ENCODE results near the gene MGME1. TPM values are rescaled to one million over a fixed set of nuclear protein-coding genes. Genes with fewer than 3 reads are reported as not detected.

MGME1 gene
- total RNA-seq, 1 donor from 2014 or later: 38.5 TPM

- H3K27ac Mint-ChIP-seq (ENCODE audit: unreplicated experiment): peak overlapping the region; percentile 99
- H3K9me3 Mint-ChIP-seq (ENCODE audit: unreplicated experiment): no peaks in the 10 kb centered on the region
- TF ChIP-seq, protein P1, sequence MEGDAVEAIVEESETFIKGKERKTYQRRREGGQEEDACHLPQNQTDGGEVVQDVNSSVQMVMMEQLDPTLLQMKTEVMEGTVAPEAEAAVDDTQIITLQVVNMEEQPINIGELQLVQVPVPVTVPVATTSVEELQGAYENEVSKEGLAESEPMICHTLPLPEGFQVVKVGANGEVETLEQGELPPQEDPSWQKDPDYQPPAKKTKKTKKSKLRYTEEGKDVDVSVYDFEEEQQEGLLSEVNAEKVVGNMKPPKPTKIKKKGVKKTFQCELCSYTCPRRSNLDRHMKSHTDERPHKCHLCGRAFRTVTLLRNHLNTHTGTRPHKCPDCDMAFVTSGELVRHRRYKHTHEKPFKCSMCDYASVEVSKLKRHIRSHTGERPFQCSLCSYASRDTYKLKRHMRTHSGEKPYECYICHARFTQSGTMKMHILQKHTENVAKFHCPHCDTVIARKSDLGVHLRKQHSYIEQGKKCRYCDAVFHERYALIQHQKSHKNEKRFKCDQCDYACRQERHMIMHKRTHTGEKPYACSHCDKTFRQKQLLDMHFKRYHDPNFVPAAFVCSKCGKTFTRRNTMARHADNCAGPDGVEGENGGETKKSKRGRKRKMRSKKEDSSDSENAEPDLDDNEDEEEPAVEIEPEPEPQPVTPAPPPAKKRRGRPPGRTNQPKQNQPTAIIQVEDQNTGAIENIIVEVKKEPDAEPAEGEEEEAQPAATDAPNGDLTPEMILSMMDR (IDR thresholded peaks at IDR 0.05): no peak
- DNase-seq (ENCODE audit: extremely low spot score, unreplicated experiment): no peak
- peaks cover 67% of the 10 kb centered on the region for H3K4me1 Mint-ChIP-seq (ENCODE audit: unreplicated experiment)
- no peaks in the 10 kb centered on the region for H3K27me3 Mint-ChIP-seq (ENCODE audit: unreplicated experiment)
- peaks cover 13% of the 10 kb centered on the region for H3K36me3 Mint-ChIP-seq (ENCODE audit: unreplicated experiment)
- peak overlapping the region; percentile 81 for H3K4me3 Mint-ChIP-seq (ENCODE audit: unreplicated experiment)
Measured at GRCh38 chr20:17969884-17970409, 1.1 kb downstream of the MGME1 start.

GRCh38 chr20:17971300-17972013, 2.6 kb downstream of the MGME1 start:
- DNase-seq (ENCODE audit: extremely low spot score, unreplicated experiment): no peak
- Mint-ChIP-seq H3K9me3 (ENCODE audit: unreplicated experiment) (no peaks in the 10 kb centered on the region), H3K27me3 (ENCODE audit: unreplicated experiment) (no peaks in the 10 kb centered on the region), H3K27ac (ENCODE audit: unreplicated experiment) (peak overlapping the region; percentile 99), H3K4me1 (ENCODE audit: unreplicated experiment) (peaks cover 61% of the 10 kb centered on the region), H3K4me3 (ENCODE audit: unreplicated experiment) (peak overlapping the region; percentile 81), H3K36me3 (ENCODE audit: unreplicated experiment) (peaks cover 20% of the 10 kb centered on the region)
- TF ChIP-seq, protein P1 (IDR thresholded peaks at IDR 0.05): no peak

DNA sequence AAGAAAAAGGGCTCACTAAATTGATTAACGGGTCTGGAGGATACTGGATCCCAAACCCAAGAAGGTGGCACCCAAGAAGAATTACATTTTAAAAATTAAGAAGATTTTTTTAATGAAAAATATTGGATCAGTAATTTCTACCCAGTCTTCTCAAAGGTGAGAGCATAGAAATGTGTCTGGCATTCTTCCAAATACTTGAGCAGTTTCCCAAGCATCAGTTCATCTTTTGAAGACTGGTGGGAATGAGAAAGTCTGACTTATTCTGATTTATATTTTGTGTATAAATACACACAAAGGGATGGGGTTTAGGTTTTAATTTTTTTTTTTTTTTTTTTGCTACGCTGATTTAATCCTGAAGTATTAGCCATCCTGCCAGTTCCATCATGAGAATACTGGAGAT, 3.3 kb downstream of the MGME1 start:
- peak overlapping the region; percentile 99 for H3K27ac Mint-ChIP-seq (ENCODE audit: unreplicated experiment)
- peaks cover 21% of the 10 kb centered on the region for H3K36me3 Mint-ChIP-seq (ENCODE audit: unreplicated experiment)
- H3K9me3 Mint-ChIP-seq (ENCODE audit: unreplicated experiment): no peaks in the 10 kb centered on the region
- H3K4me1 Mint-ChIP-seq (ENCODE audit: unreplicated experiment): peaks cover 56% of the 10 kb centered on the region
- no peaks in the 10 kb centered on the region for H3K27me3 Mint-ChIP-seq (ENCODE audit: unreplicated experiment)
- H3K4me3 Mint-ChIP-seq (ENCODE audit: unreplicated experiment): peak overlapping the region; percentile 81
- TF ChIP-seq, protein P1 (IDR thresholded peaks at IDR 0.05): no peak
- no peak for DNase-seq (ENCODE audit: extremely low spot score, unreplicated experiment)

- Mint-ChIP-seq H3K27ac (ENCODE audit: unreplicated experiment) (no peak overlapping the region), H3K4me3 (ENCODE audit: unreplicated experiment) (no peak overlapping the region), H3K9me3 (ENCODE audit: unreplicated experiment) (no peaks in the 10 kb centered on the region), H3K36me3 (ENCODE audit: unreplicated experiment) (peaks cover 26% of the 10 kb centered on the region), H3K27me3 (ENCODE audit: unreplicated experiment) (no peaks in the 10 kb centered on the region), H3K4me1 (ENCODE audit: unreplicated experiment) (peaks cover 40% of the 10 kb centered on the region)
- DNase-seq (ENCODE audit: extremely low spot score, unreplicated experiment): no peak
- TF ChIP-seq, protein P1 (IDR thresholded peaks at IDR 0.05): no peak
Measured at GRCh38 chr20:17976305-17976704, 7.5 kb downstream of the MGME1 start.

GRCh38 chr20:17985388-17986018, 16.7 kb downstream of the MGME1 start:
- H3K27me3 Mint-ChIP-seq (ENCODE audit: unreplicated experiment): no peaks in the 10 kb centered on the region
- TF ChIP-seq, protein P1 (IDR thresholded peaks at IDR 0.05): no peak
- H3K36me3 Mint-ChIP-seq (ENCODE audit: unreplicated experiment): peaks cover 22% of the 10 kb centered on the region
- DNase-seq (ENCODE audit: extremely low spot score, unreplicated experiment): no peak
- no peak overlapping the region for H3K4me3 Mint-ChIP-seq (ENCODE audit: unreplicated experiment)
- no peaks in the 10 kb centered on the region for H3K4me1 Mint-ChIP-seq (ENCODE audit: unreplicated experiment)
- H3K9me3 Mint-ChIP-seq (ENCODE audit: unreplicated experiment): no peaks in the 10 kb centered on the region
- H3K27ac Mint-ChIP-seq (ENCODE audit: unreplicated experiment): no peak overlapping the region
